OCI-LY1 (cell line): ENCODE results near the gene SLCO3A1.

Source experiments
- H2AFZ ChIP-seq: fragments of 200-600 bp; sonication (generic), shearing (Covaris generic); 2 replicates; pipeline ENCODE4 v1.6.0; 2014; ENCODE audit warnings: antibody characterized with exemption, mild to moderate bottlenecking, low read length
- H3F3A ChIP-seq: fragments of 200-600 bp; sonication (generic), shearing (Covaris generic); 2 replicates; pipeline ENCODE4 v1.6.0; 2014; ENCODE audit warnings: mild to moderate bottlenecking, antibody characterized with exemption, low read length, moderate library complexity; ENCODE audit not compliant: insufficient read depth
- H3K27ac ChIP-seq: fragments of 200-600 bp; sonication (generic); 2 replicates; pipeline ENCODE4 v1.5.1; 2014; ENCODE audit warnings: low read length, mixed run types, mild to moderate bottlenecking, low read depth; ENCODE audit not compliant: poor library complexity, severe bottlenecking
- H3K27me3 ChIP-seq: fragments of 200-600 bp; sonication (generic); 2 replicates; pipeline ENCODE4 v1.6.0; 2014; ENCODE audit warnings: antibody characterized with exemption, mild to moderate bottlenecking, low read length, moderate library complexity; ENCODE audit not compliant: insufficient read depth
- H3K36me3 ChIP-seq: fragments of 200-600 bp; sonication (generic); 2 replicates; pipeline ENCODE4 v1.6.1; 2014; ENCODE audit warnings: mild to moderate bottlenecking, antibody characterized with exemption, low read length, moderate library complexity, mixed read lengths; ENCODE audit not compliant: insufficient read depth
- H3K4me1 ChIP-seq: fragments of 200-600 bp; sonication (generic); 2 replicates; pipeline ENCODE4 v1.5.1; 2014; ENCODE audit warnings: mild to moderate bottlenecking, low read length, moderate library complexity; ENCODE audit not compliant: insufficient read depth, severe bottlenecking
- H3K4me2 ChIP-seq: fragments of 200-600 bp; sonication (generic), shearing (Covaris generic); 2 replicates; pipeline ENCODE4 v1.6.1; 2014; ENCODE audit warnings: low read length
- H3K4me3 ChIP-seq: fragments of 200-600 bp; sonication (generic); 2 replicates; pipeline ENCODE4 v1.5.1; 2014; ENCODE audit warnings: low read length, low read depth, mild to moderate bottlenecking, mixed read lengths; ENCODE audit not compliant: poor library complexity, severe bottlenecking
- H3K79me2 ChIP-seq: fragments of 200-600 bp; shearing (Covaris generic); 2 replicates; pipeline ENCODE4 v1.6.1; 2016; ENCODE audit warnings: mixed run types, low read length, mixed read lengths; ENCODE audit not compliant: insufficient read depth
- H3K9ac ChIP-seq: fragments of 200-600 bp; sonication (generic), shearing (Covaris generic); 2 replicates; pipeline ENCODE4 v1.6.1; 2014; ENCODE audit warnings: mild to moderate bottlenecking, low read length, mixed read lengths
- H3K9me2 ChIP-seq: fragments of 200-600 bp; sonication (generic), shearing (Covaris generic); 2 replicates; pipeline ENCODE4 v1.6.1; 2014; ENCODE audit warnings: low read depth, mild to moderate bottlenecking, low read length, mixed read lengths
- H3K9me3 ChIP-seq: fragments of 200-600 bp; shearing (Covaris generic); 2 replicates; pipeline ENCODE4 v1.6.1; 2014; ENCODE audit warnings: low read length, mixed read lengths
- H4K20me1 ChIP-seq: fragments of 200-600 bp; sonication (generic), shearing (Covaris generic); 2 replicates; pipeline ENCODE4 v1.6.0; 2016; ENCODE audit warnings: mild to moderate bottlenecking, low read length; ENCODE audit not compliant: insufficient read depth
- CTCF ChIP-seq: fragments of 200-600 bp; sonication (generic), shearing (Covaris generic); IDR thresholded peaks from 2 replicates; pipeline ENCODE4 v1.5.1; 2017; ENCODE audit warnings: mild to moderate bottlenecking, antibody characterized with exemption, low read length, moderate library complexity, mixed read lengths
- EZH2 ChIP-seq: fragments of 200-600 bp; sonication (generic), shearing (Covaris generic); IDR thresholded peaks from 2 replicates; pipeline ENCODE4 v1.8.0; 2017; ENCODE audit warnings: borderline replicate concordance, mixed run types, mild to moderate bottlenecking, antibody characterized with exemption, low read length, moderate library complexity, mixed read lengths

The SLCO3A1 gene

GRCh38 chr15:92029767-92030166 is 176.3 kb downstream of the SLCO3A1 start:
- no peak overlapping the region for H3K9ac ChIP-seq
- TF ChIP-seq CTCF = no peak
- no peak for TF ChIP-seq EZH2
- no peaks in the 10 kb centered on the region for H3K36me3 ChIP-seq
- no peak overlapping the region for H3K27ac ChIP-seq
- no peaks in the 10 kb centered on the region for H3K79me2 ChIP-seq
- no peaks in the 10 kb centered on the region for H3K9me2 ChIP-seq
- H3K9me3 ChIP-seq = no peaks in the 10 kb centered on the region
- no peaks in the 10 kb centered on the region for H3K27me3 ChIP-seq
- no peaks in the 10 kb centered on the region for H3F3A ChIP-seq
- H4K20me1 ChIP-seq = no peaks in the 10 kb centered on the region
- no peak overlapping the region for H3K4me3 ChIP-seq
- no peak overlapping the region for H3K4me2 ChIP-seq
- no peaks in the 10 kb centered on the region for H3K4me1 ChIP-seq
- H2AFZ ChIP-seq = no peak overlapping the region

- H3K9me3 ChIP-seq = no peaks in the 10 kb centered on the region
- H3K36me3 ChIP-seq = no peaks in the 10 kb centered on the region
- no peaks in the 10 kb centered on the region for H4K20me1 ChIP-seq
- no peak overlapping the region for H3K9ac ChIP-seq
- no peak overlapping the region for H2AFZ ChIP-seq
- no peak overlapping the region for H3K4me2 ChIP-seq
- 0 out of 2 replicates have a peak, but pooled peaks cover 3% of the 10 kb centered on the region for H3K27me3 ChIP-seq
- no peaks in the 10 kb centered on the region for H3F3A ChIP-seq
- H3K4me1 ChIP-seq = no peaks in the 10 kb centered on the region
- no peak overlapping the region for H3K4me3 ChIP-seq
- TF ChIP-seq CTCF (no peak), EZH2 (no peak)
- H3K9me2 ChIP-seq = no peaks in the 10 kb centered on the region
- H3K27ac ChIP-seq = no peak overlapping the region
- no peaks in the 10 kb centered on the region for H3K79me2 ChIP-seq
These were observed 179.8 kb downstream of the SLCO3A1 start for GRCh38 chr15:92033314-92033713.

- no peak overlapping the region for H3K4me3 ChIP-seq
- no peak overlapping the region for H3K9ac ChIP-seq
- no peak overlapping the region for H3K4me2 ChIP-seq
- no peaks in the 10 kb centered on the region for H3K9me2 ChIP-seq
- H3K9me3 ChIP-seq = no peaks in the 10 kb centered on the region
- no peaks in the 10 kb centered on the region for H3K36me3 ChIP-seq
- H4K20me1 ChIP-seq = no peaks in the 10 kb centered on the region
- no peak overlapping the region for H3K27ac ChIP-seq
- no peaks in the 10 kb centered on the region for H3K4me1 ChIP-seq
- no peak for TF ChIP-seq CTCF
- no peak for TF ChIP-seq EZH2
- no peaks in the 10 kb centered on the region for H3F3A ChIP-seq
- H3K27me3 ChIP-seq = 0 out of 2 replicates have a peak, but pooled peaks cover 3% of the 10 kb centered on the region
- H3K79me2 ChIP-seq = no peaks in the 10 kb centered on the region
- no peak overlapping the region for H2AFZ ChIP-seq
These were observed 180.2 kb downstream of the SLCO3A1 start for GRCh38 chr15:92033723-92034122.
